Measurements from ENCODE around the gene FAM168A. TPM values are rescaled to one million over a fixed set of nuclear protein-coding genes. Genes with fewer than 3 reads are reported as not detected.

Gene FAM168A
- total and polyA plus RNA-seq, 12 donors: 7.7 to 41.8 (median 35.3) TPM

DNA sequence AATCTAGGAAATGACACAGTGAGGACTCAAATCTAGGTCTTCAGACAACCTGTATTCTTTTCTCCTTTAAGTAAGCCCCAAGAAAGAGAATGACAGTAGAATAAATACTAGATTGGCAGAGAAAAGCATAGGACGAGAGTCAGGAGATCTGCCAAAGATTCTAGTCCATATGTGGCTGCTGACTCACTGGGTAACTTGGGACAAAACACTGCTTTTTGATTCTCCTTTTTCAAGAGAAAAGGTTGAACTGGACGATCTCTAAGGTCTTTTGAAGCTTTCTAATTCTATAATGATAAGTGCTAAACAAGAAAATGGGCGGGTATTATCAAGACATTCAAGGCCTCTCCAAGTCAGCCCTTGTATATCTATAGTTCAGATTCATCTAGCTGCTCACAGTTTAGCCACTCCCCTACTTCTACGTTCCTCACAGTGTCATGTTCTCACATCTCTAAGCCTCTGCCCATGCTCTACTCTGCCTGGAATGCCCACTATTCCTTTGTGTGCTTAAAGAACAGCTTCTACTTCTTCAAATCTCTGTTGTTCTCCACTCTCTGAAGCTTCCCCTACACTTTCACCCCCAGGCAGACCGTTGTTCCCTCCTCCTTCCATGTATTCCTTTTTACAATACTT, 168.7 kb downstream of the FAM168A start:
- 78 to 86% (median 80%) methylated on average over 5 of the region's 5 CpGs for WGBS, 4 donors

GRCh38 chr11:73428699-73429098, 169.2 kb downstream of the FAM168A start:
- intact Hi-C loops (cut with DNase I): no loop called here
- Histone ChIP-seq H3K9me3 (replicated peaks in 1 of 3) (no peaks in the 10 kb centered on the region), H3K36me3 (replicated peaks in 1 of 2) (no peaks in the 10 kb centered on the region), H3K4me1 (replicated peaks in 1 of 2) (peaks cover 0 to 5% of the 10 kb centered on the region in 2 donors), H3K4me3 (no peak overlapping the region), H3K27me3 (no peaks in the 10 kb centered on the region), H3K27ac (no peak overlapping the region)
- no peak for TF ChIP-seq POLR2A (IDR thresholded peaks at IDR 0.05)
- no peak for TF ChIP-seq CTCF (IDR thresholded peaks at IDR 0.05)
- DNase-seq: no peak

More for the DNA sequence above, 168.7 kb downstream of the FAM168A start:
- no peak for DNase-seq
- no peak for TF ChIP-seq POLR2A (IDR thresholded peaks at IDR 0.05)
- TF ChIP-seq CTCF (IDR thresholded peaks at IDR 0.05): no peak
- Histone ChIP-seq H3K4me1 (replicated peaks in 1 of 2) (peaks cover 0 to 5% of the 10 kb centered on the region in 2 donors), H3K27ac (no peak overlapping the region), H3K27me3 (no peaks in the 10 kb centered on the region), H3K9me3 (replicated peaks in 1 of 3) (no peaks in the 10 kb centered on the region), H3K36me3 (replicated peaks in 1 of 2) (no peaks in the 10 kb centered on the region), H3K4me3 (no peak overlapping the region)
- intact Hi-C loops (cut with DNase I): no loop called here

DNA sequence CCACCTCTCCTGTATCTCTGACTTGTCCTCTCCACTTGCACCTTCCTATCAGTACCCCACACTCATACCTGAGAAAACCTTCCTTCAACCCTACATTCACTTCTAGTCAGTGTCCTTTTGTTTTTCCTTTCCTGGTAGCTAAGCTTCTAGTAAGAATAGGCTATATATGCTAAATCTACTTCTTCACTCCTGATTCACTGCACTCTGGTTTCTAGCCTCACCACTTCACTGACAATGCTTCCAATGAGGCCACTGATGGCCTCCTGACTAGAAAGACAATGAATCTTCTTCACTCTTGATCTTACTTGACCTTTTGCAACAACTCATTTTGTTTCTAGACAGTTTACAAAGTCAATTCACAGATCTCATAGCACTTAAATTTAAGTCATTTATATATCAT, 169.7 kb downstream of the FAM168A start:
- H3K27me3 ChIP-seq: no peaks in the 10 kb centered on the region
- H3K9me3 ChIP-seq (replicated peaks in 1 of 3): no peaks in the 10 kb centered on the region
- no peaks in the 10 kb centered on the region for H3K36me3 ChIP-seq (replicated peaks in 1 of 2)
- no peak for DNase-seq
- TF ChIP-seq POLR2A (IDR thresholded peaks at IDR 0.05): no peak
- no peak for TF ChIP-seq CTCF (IDR thresholded peaks at IDR 0.05)
- no peak overlapping the region for H3K4me3 ChIP-seq
- no peak overlapping the region for H3K27ac ChIP-seq
- intact Hi-C loops (cut with DNase I): no loop called here
- peaks cover 0 to 5% of the 10 kb centered on the region in 2 donors for H3K4me1 ChIP-seq (replicated peaks in 1 of 2)

DNA sequence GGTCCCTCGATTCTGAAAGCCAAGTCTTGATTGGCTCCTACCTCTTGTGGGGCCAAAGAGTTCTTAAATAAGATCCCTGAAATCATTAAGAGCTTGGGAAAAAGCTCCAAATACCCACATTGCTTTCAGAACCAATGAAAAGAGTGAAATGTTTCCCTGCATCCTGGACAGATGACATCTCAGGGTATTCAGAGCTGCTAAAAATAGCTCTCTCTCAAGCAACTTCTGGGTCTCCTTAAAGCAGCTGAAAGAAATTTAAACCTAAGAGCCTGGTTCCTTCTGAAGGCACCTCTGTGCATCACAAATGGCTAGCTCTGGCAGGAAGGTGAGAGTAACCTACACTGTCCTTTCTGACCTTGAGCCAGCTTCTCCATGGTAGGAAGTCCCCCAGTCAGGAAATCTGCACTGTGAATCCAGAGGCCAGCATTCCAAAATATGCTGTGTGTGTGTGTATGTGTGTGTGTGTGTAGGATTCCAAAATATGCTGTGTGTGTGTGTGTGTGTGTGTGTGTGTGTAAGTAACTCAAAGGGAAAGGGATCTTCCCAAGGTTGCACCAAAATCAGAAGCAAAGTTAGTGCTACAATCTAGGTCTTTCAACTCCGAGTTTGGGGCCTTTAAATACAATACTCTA, 171.6 kb downstream of the FAM168A start:
- no peak for DNase-seq
- intact Hi-C loops (cut with DNase I): no loop called here
- 83 to 91% (median 88%) methylated on average over 2 of the region's 2 CpGs for WGBS, 4 donors
- Histone ChIP-seq H3K27ac (no peak overlapping the region), H3K4me3 (no peak overlapping the region), H3K4me1 (replicated peaks in 1 of 2) (peaks cover 0 to 5% of the 10 kb centered on the region in 2 donors), H3K9me3 (replicated peaks in 1 of 3) (no peaks in the 10 kb centered on the region), H3K36me3 (replicated peaks in 1 of 2) (no peaks in the 10 kb centered on the region), H3K27me3 (no peaks in the 10 kb centered on the region)
- TF ChIP-seq CTCF (IDR thresholded peaks at IDR 0.05) (no peak), POLR2A (IDR thresholded peaks at IDR 0.05) (no peak)
